AG09309 (cell line): ENCODE data around the gene MYCT1.

Experiments used
- DNase-seq: peaks from one replicate; pipeline ENCODE4 v3.0.0-alpha.2; 2010; ENCODE audit warnings: low read depth
- H3K4me3 ChIP-seq: 2 replicates; pipeline ENCODE4 v1.5.1; 2011; ENCODE audit warnings: mild to moderate bottlenecking, low read depth, low read length, moderate library complexity; ENCODE audit not compliant: control insufficient read depth
- CTCF ChIP-seq: IDR thresholded peaks from 2 replicates; pipeline ENCODE4 v1.5.1; 2011; ENCODE audit warnings: mild to moderate bottlenecking, low read depth, low read length, inconsistent platforms; ENCODE audit not compliant: insufficient read depth, control insufficient read depth; ENCODE audit errors: missing control alignments

The MYCT1 gene

DNA sequence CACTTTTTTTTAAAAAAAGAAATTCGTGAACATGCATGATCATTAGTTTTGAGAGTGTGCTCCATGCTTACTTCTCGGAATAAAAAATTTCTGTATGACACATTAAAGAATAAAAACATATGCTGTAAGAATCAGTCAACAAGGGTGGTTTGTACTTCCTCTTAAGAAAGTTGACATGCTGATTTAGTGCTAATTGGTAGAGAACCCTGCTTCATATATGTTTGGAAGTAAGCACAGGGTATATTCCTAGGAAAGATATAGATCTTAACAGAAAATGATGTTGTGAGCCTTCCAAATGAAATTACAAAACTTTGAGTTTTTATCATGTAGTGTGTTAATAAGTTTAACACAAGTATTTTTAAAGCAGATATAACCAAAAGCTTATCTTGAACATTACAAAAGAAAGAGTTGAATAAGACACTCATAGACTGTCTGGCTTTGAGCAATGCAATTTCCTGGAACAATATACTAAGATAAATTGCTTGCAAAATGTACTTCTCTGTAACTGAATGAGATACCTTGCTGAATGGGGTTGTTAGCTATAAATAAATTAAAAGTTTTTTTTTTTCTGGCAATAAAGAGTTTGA, 39.1 kb downstream of the MYCT1 start:
- TF ChIP-seq CTCF, result no peak
- no peak for DNase-seq
- no peak overlapping the region for H3K4me3 ChIP-seq

GRCh38 chr6:152745509-152746171, 47.9 kb downstream of the MYCT1 start:
- no peak overlapping the region for H3K4me3 ChIP-seq
- DNase-seq, result no peak
- no peak for TF ChIP-seq CTCF

DNA sequence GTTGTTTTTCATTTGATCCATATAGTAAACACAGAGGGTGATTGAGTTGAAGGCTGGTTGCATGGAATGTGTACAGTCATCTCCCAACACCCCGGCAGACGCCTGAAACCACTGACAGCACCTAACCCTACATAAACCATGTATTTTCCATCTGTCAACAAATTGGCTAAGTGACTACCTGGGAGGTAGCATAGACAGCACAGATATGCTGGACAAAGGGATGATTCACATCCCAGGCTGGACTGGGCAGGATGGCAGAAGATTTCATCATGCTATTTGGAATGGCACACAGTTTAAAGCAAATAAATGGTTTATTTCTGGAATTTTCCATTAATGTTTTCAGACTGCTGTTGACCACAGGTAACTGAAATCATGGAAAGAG, 48.5 kb downstream of the MYCT1 start:
- DNase-seq, result peak; percentile 54
- H3K4me3 ChIP-seq, result no peak overlapping the region

GRCh38 chr6:152748843-152749242, 51.1 kb downstream of the MYCT1 start:
- no peak for DNase-seq
- no peak overlapping the region for H3K4me3 ChIP-seq
- TF ChIP-seq CTCF, result no peak

More for the DNA sequence above, 48.5 kb downstream of the MYCT1 start:
- TF ChIP-seq CTCF, result no peak

DNA sequence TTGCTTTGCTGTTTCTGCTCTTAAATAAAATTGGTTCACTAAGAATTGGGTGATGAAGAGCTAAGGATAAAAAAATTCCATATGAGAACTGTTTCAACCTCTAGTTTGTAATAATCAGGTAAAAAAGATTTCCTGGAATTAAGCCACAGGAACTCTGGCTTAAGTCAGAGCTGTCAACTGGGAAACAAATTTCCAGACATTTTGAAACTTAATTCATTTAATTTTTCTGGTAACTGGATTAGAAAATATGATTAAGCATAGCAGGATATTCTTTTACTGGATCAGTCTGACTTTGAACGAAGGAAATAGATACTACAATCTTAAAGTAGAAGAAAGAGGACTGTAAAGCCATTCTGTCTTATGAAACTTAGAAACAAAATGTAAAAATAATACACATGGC, 51.6 kb downstream of the MYCT1 start:
- TF ChIP-seq CTCF, result no peak
- no peak for DNase-seq
- no peak overlapping the region for H3K4me3 ChIP-seq

- peak; percentile 4 for DNase-seq
- H3K4me3 ChIP-seq, result no peak within 1 kb of the TSS
- TF ChIP-seq CTCF, result no peak
These were observed 53.0 kb downstream of the MYCT1 start, which contains the start of gene VIP for GRCh38 chr6:152750694-152751093. VIP (plus strand) TSS chr6:152750797; CDS start chr6:152752178, 1,381 bp downstream.
